GM12878 (cell line): Measurements from ENCODE around the gene TCF23.

Experiments
- BMI1 ChIP-seq: fragments of 450-650 bp; IDR thresholded peaks from 2 replicates; pipeline ENCODE4 v1.6.1; 2016; ENCODE audit warnings: mild to moderate bottlenecking, moderate library complexity, borderline replicate concordance
- EP300 ChIP-seq, 2 experiments: fragments of 150-350 bp in 1 of 2; IDR thresholded peaks; 2 replicates each; pipeline ENCODE4 v1.6.1; 2011 to 2012; ENCODE audit warnings: low read depth in 2 of 2, low read length in 2 of 2, borderline replicate concordance in 1 of 2, improper control_type of control experiment in 1 of 2, inconsistent platforms in 1 of 2; ENCODE audit not compliant: control insufficient read depth in 1 of 2
- FOXK2 ChIP-seq: fragments of 450-650 bp; IDR thresholded peaks from 2 replicates; pipeline ENCODE4 v1.6.1; 2017; ENCODE audit warnings: mild to moderate bottlenecking, moderate library complexity
- MAX ChIP-seq: IDR thresholded peaks from 2 replicates; pipeline ENCODE4 v1.6.1; 2012; ENCODE audit warnings: low read depth, low read length, improper control_type of control experiment
- POLR2A ChIP-seq: IDR thresholded peaks from 2 replicates; pipeline ENCODE4 v1.6.1; 2011; ENCODE audit warnings: low read depth, mild to moderate bottlenecking, low read length
- RAD21 ChIP-seq: IDR thresholded peaks from 2 replicates; pipeline ENCODE4 v1.6.1; 2011; ENCODE audit warnings: mild to moderate bottlenecking, low read depth, low read length, moderate library complexity; ENCODE audit not compliant: insufficient read depth
- TF ChIP-seq, protein P1 (sequence below), 3 experiments: IDR thresholded peaks in 2 of 3; conservative IDR thresholded peaks in 1 of 3; 2 replicates each; pipeline ENCODE4 v1.5.1; 2011; ENCODE audit warnings: low read depth in 3 of 3, low read length in 3 of 3, mild to moderate bottlenecking in 3 of 3, control low read depth in 2 of 3, moderate library complexity in 2 of 3, inconsistent platforms in 1 of 3, mixed read lengths in 1 of 3; ENCODE audit not compliant: control insufficient read depth in 2 of 3, insufficient read depth in 1 of 3; ENCODE audit errors: extremely low read depth in 1 of 3

DNA sequence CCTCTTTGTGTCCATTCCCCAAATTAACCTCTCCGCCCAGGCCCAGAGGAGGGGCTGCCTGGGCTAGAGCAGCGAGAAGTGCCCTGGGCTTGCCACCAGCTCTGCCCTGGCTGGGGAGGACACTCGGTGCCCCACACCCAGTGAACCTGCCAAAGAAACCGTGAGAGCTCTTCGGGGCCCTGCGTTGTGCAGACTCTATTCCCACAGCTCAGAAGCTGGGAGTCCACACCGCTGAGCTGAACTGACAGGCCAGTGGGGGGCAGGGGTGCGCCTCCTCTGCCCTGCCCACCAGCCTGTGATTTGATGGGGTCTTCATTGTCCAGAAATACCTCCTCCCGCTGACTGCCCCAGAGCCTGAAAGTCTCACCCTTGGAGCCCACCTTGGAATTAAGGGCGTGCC lies 48.8 kb upstream of the TCF23 start:
- TF ChIP-seq POLR2A (no peak), EP300 (IDR thresholded peaks at IDR 0.05; ENCODE audit: borderline replicate concordance in 1 of 2, control insufficient read depth in 1 of 2, low read depth in 2 of 2, low read length in 2 of 2) (no peak), RAD21 (no peak), MAX (no peak), FOXK2 (no peak), BMI1 (no peak)
- TF ChIP-seq, protein P1, sequence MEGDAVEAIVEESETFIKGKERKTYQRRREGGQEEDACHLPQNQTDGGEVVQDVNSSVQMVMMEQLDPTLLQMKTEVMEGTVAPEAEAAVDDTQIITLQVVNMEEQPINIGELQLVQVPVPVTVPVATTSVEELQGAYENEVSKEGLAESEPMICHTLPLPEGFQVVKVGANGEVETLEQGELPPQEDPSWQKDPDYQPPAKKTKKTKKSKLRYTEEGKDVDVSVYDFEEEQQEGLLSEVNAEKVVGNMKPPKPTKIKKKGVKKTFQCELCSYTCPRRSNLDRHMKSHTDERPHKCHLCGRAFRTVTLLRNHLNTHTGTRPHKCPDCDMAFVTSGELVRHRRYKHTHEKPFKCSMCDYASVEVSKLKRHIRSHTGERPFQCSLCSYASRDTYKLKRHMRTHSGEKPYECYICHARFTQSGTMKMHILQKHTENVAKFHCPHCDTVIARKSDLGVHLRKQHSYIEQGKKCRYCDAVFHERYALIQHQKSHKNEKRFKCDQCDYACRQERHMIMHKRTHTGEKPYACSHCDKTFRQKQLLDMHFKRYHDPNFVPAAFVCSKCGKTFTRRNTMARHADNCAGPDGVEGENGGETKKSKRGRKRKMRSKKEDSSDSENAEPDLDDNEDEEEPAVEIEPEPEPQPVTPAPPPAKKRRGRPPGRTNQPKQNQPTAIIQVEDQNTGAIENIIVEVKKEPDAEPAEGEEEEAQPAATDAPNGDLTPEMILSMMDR (IDR thresholded peaks at IDR 0.05 in 2 of 3, conservative IDR thresholded peaks at IDR 0.05 in 1 of 3; ENCODE audit: control insufficient read depth in 2 of 3, extremely low read depth in 1 of 3, insufficient read depth in 1 of 3, low read depth in 3 of 3, low read length in 3 of 3) = no peak
